ENCODE results near the gene RALGPS1.

RALGPS1 gene

GRCh38 chr9:127177231-127177630 is 262.6 kb downstream of the RALGPS1 start:
- no peak for DNase-seq

GRCh38 chr9:127177665-127178265 is 263.2 kb downstream of the RALGPS1 start:
- no peak for DNase-seq

GRCh38 chr9:127178686-127179632 is 264.4 kb downstream of the RALGPS1 start:
- no peak for DNase-seq

GRCh38 chr9:127179633-127180441 is 265.3 kb downstream of the RALGPS1 start:
- no peak for DNase-seq

- no peak for DNase-seq
These were observed 266.1 kb downstream of the RALGPS1 start for GRCh38 chr9:127180457-127181314.

- no peak for DNase-seq
These were observed 266.7 kb downstream of the RALGPS1 start for GRCh38 chr9:127181315-127181580.

GRCh38 chr9:127181595-127182190 is 267.1 kb downstream of the RALGPS1 start:
- no peak for DNase-seq

GRCh38 chr9:127182901-127183746 is 268.5 kb downstream of the RALGPS1 start:
- no peak for DNase-seq

- DNase-seq: no peak
These were observed 269.4 kb downstream of the RALGPS1 start for GRCh38 chr9:127183814-127184582.

GRCh38 chr9:127184641-127185040 is 270.1 kb downstream of the RALGPS1 start:
- DNase-seq: no peak

GRCh38 chr9:127185181-127185580 is 270.6 kb downstream of the RALGPS1 start:
- no peak for DNase-seq

GRCh38 chr9:127185931-127186781 is 271.6 kb downstream of the RALGPS1 start:
- no peak for DNase-seq

GRCh38 chr9:127186806-127187205 is 272.2 kb downstream of the RALGPS1 start:
- no peak for DNase-seq

GRCh38 chr9:127187231-127187956 is 272.8 kb downstream of the RALGPS1 start:
- DNase-seq: no peak

GRCh38 chr9:127188396-127188795 is 273.8 kb downstream of the RALGPS1 start:
- DNase-seq: no peak

- no peak for DNase-seq
These were observed 275.0 kb downstream of the RALGPS1 start for GRCh38 chr9:127189628-127190027.

- DNase-seq: no peak
These were observed 278.2 kb downstream of the RALGPS1 start for GRCh38 chr9:127192744-127193143.

GRCh38 chr9:127193483-127193882 is 278.9 kb downstream of the RALGPS1 start:
- DNase-seq: no peak

Data from cortex of kidney (tissue), 1 donor.